Measurements from ENCODE around the gene RDH12.
"Not testable (repeated sequence)": the region's sequence is repeated elsewhere in the genome, so short reads cannot be mapped to it uniquely, and the experiment has no call there.

RDH12 gene

DNA sequence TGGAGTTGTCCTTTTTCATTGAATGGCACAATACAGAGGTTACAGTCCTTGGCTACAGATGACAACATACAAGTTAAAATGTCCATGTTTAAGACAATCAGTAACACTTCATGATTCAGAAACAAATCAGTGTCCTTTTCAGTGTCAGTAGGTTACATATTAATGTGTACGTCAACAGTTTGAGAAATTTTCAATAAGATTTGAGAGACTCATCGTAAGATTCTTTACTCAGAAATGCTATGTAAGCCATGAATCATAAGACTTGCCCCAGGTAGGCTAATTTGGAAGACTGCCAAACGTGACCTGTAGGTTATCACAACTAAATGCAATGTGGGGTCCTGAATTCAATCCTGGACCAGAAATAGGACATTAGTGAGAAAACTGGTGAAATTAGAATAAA, 3.5 kb downstream of the RDH12 start:
- no peak for DNase-seq (ENCODE audit: low spot score)

DNA sequence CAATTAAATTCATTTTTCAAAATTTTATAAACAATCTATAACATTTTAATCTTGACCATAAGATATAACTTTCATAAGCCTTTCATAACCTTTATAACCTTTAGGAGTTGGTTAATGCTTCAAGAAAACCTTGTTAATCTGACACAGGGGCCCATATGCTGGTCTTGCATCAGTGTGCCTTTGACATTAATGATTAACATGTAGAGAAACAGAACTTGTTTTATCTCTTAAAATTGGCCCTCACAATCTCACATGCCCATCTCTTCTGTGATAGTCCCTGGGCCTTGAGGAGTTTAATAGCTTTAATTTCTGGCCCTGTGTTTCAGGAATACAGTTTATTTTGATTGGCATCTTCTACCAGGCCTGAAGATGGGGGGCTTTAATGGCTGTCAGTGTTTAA, 7.7 kb downstream of the RDH12 start:
- DNase-seq (ENCODE audit: low spot score) = not testable (repeated sequence)

DNA sequence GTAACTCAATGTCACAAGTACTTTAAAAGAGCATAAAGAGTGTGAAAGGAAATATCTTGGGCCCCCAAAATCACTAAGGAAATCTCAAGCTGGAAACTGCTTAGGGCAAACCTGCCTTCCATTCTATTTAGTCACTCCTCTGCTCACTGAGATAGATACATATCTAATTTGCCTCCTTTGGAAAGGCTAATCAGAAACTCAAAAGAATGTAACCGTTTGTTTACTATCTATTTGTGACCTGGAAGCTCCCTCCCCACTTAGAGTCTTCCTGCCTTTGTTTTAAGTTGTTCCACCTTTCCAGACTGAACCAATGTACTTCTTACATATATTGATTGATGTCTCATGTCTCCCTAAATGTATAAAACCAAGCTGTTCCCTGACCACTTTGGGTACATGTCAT, 8.1 kb downstream of the RDH12 start:
- not testable (repeated sequence) for DNase-seq (ENCODE audit: low spot score)

DNA sequence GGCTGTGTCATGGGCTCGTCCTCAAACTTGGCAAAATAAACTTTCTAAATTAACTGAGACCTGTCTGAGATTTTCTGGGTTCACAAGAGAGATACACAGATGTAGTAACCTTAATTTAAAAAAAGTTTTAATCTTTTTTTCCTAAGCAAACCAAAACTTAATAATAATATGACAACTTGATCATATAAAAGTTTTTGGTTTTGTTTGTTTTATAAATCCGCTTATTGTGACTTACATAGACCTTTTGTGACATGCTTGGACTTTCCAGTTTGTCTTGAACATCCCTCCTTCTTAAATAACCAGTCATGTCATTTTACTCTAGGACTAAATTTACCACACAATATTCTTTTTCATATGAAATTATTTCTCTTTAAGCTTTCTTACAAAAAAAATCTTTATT, 8.5 kb downstream of the RDH12 start:
- DNase-seq (ENCODE audit: low spot score) = no peak

DNA sequence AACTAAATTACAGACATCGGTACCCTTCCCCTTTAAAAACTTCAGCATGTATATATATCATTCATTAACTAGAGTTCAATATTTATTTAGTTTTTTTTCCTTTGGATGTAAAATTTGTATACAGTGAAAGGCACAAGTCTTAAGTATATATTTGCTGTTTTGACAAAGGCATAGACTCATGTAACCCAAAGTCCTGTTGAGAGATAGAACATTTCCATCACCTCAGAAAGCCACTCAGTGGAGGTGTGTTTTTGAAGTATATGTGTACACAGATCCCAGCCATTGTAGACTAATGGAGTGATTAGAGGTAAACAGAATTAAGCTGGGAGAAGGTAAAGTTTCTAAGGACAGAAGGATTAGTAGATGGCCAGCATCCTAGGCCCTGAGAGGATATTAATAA, 15.4 kb downstream of the RDH12 start:
- DNase-seq (ENCODE audit: low spot score) = no peak

DNA sequence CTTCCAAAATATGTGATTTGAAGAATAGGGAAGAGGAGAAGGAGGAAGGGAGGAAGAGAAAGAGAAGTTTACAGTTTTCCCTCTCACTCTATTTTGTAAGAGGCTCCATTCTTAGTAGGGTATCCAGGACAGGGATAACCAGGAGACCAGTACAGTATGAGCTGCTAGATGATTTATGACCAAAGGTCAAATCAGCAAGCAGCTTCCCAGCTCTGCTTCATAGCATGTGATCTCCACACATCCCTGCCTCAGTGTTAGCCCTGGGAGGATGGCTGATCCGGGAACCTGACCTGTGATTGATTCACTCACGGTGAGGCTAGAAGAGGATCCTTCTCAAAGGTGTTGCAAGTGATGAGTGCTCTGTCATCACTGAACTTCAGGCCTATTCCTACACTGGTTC, 16.6 kb downstream of the RDH12 start:
- no peak for DNase-seq (ENCODE audit: low spot score)

DNA sequence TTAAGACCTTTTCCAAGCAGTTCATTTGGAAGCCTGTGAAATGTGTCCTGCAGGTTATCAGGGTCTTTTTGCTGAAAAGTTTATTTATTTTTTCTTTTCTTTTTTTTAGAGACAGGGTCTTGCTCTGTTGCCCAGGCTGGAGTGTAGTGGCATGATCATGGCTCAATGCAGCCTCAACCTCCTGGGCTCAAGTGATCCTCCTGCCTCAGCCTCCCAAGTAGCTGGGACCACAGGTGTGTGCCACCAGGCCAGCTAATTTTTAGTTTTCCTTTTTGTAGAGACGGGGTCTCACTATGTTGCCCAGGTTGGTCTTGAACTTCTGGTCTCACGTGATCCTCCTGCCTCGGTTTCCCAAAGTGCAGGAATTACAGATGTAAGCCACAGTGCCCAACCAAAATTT, 17.7 kb downstream of the RDH12 start:
- not testable (repeated sequence) for DNase-seq (ENCODE audit: low spot score)

DNA sequence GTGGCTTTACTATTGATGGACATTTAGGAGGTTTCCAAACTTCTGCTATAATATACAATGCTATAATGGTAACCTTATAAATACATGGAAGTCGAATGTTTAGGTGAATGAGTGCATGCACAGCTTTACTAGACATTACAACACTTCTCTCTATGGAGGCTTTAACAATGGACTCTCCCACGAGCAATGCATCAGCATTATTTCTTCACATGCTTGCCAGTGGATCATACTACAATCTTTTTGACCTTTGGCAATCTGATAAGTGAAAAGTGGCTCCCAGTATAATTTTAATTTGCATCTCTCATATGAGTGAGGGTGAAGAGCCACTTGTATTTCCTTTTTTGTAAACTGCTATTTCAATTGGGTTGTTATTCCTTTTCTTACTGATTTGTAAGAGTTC, 18.2 kb downstream of the RDH12 start:
- DNase-seq (ENCODE audit: low spot score) = no peak

DNA sequence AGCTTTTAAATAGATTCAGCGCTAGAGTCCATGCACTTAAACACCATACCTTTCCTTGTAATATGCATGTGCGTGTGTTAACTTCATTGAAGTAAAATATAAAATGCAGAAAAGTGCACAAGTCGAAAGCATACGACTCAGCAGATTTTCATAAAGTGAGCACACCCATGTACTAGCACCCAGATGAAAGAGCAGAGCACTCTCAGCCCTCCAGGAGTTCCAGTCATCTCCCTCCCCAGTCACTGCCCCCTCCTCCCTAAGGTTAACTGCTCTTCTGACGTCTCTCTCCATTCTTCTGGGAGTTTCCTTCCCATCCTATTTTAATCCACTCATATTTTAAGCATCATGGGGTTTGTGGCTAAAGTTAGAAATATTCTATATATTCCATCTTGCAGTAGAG, 20.2 kb downstream of the RDH12 start:
- no peak for DNase-seq (ENCODE audit: low spot score)

DNA sequence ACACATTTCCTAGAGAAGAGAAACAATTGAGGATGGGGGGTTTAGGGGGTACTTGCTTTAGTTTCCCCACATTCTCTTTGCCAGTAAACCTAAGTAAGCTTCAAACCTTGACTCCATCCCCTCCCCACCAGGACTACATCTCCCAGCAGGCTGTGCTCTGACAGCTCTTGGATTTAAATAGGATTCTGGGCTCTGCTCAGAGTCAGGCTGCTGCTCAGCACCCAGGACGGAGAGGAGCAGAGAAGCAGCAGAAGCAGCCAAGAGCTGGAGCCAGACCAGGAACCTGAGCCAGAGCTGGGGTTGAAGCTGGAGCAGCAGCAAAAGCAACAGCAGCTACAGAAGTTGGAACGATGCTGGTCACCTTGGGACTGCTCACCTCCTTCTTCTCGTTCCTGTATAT, 20.6 kb downstream of the RDH12 start:
- DNase-seq (ENCODE audit: low spot score) = no peak

DNA sequence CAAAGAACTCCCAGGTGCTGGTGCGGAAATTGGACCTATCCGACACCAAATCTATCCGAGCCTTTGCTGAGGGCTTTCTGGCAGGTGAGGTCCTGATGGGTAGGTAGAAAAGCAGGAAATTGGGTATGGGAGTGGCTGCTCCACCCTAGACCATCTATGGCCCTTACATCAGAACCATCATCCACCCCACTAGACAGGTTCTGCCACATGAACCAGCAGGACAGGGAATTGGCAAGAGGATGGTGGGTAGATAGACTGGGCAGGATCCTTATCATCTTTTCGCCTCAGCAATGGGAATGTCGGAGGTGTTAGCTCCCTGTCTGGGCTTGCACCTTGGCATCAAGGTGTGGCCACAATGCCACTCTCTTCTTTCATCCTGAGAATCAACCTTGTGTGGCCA, 23.5 kb downstream of the RDH12 start:
- no peak for DNase-seq (ENCODE audit: low spot score)

DNA sequence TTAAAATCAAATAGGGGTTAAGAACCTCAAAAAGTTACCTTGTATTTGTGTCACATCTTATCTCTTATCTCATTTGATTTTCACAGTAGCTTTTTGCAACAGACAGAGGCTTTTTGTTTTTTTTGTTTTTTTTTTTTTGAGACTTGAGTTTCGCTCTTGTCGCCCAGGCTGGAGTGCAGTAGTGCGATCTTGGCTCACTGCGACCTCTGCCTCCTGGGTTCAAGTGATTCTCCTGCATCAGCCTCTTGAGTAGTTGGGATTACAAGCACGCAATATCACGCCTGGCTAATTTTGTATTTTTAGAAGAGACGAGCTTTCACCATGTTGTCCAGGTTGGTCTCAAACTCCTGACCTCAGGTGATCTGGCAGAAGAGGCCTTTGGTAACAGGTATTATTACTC, 25.7 kb downstream of the RDH12 start:
- DNase-seq (ENCODE audit: low spot score) = no peak

DNA sequence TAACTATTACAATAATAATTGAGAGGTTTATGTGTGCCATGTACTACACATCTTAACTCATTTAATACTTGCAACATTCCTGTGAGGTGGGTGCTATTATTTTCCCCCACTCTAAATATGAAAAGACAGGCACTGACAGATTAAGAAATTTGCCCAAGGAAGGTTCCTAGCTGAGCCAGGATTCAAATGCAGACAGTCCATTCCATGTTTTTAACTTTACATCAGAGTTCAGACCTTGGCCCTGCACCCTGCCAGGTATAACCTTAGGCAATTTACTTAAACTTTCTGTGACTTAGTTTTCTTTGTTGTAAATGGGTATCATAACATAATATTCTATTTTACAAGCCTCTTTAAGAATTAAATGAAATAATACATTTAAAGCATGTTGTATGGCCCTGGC, 26.6 kb downstream of the RDH12 start:
- DNase-seq (ENCODE audit: low spot score) = no peak

DNA sequence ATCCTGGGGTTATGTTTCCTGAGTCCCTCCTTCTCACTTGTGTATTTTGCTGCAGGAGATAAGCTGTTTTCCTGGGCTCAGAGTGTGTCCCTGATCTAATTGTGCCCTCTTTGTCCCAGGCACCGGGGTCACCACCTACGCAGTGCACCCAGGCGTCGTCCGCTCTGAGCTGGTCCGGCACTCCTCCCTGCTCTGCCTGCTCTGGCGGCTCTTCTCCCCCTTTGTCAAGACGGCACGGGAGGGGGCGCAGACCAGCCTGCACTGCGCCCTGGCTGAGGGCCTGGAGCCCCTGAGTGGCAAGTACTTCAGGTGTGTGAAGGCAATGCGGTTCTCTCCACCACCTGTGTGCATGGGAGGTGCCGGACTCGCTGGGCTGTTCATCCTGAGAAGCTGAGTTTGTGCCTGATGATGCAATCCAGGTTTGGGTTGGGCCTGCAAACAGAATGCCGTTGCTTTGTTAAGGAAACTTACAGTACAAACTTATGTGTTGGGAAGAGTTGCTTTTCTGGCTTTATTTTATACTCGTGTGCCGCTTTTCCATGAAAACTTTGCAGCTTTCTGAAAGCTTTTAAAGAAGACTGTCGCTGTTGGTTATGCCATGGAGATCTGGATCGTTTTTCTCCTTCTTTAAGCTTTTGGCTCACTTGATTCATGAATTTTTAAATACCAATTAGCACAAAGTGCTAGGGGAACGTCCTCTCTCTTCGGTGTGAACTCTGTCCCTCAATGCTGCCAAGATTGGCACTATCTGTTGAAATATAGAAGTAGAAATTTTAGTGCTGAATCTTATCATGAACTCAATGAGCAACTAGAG, 27.6 kb downstream of the RDH12 start:
- DNase-seq (ENCODE audit: low spot score) = no peak

DNA sequence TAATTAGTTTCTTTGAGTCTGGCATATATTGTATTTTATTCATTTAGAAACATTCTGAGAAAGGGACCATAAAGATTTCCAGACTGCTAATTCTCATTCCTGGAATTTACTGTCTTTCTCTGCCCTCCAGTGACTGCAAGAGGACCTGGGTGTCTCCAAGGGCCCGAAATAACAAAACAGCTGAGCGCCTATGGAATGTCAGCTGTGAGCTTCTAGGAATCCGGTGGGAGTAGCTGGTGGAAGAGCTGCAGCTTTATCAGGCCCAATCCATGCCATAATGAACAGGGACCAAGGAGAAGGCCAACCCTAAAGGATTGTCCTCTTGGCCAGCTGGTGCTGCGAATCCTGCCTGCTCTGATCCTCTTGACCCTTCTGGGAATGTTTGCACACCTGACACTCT, 31.9 kb downstream of the RDH12 start:
- DNase-seq (ENCODE audit: low spot score) = no peak

DNA sequence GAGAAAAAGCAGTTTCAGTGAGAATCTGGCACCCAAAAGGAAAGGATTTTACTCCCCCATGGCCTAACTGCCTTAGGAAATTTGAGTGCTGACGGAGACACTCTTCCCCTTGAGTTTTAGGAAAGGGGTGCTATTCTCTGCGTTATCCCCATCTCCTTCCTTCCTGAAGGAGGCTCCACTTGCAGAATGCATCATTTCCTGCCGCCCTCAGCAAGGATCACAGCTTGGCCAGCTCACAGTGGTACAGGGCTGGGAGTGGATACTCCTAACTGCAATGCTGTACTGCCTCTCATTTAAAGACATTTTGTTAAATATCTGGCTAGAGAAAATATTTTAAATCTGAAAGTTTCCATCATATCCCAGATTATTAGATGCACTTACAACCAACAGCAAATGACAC, 33.0 kb downstream of the RDH12 start:
- no peak for DNase-seq (ENCODE audit: low spot score)

DNA sequence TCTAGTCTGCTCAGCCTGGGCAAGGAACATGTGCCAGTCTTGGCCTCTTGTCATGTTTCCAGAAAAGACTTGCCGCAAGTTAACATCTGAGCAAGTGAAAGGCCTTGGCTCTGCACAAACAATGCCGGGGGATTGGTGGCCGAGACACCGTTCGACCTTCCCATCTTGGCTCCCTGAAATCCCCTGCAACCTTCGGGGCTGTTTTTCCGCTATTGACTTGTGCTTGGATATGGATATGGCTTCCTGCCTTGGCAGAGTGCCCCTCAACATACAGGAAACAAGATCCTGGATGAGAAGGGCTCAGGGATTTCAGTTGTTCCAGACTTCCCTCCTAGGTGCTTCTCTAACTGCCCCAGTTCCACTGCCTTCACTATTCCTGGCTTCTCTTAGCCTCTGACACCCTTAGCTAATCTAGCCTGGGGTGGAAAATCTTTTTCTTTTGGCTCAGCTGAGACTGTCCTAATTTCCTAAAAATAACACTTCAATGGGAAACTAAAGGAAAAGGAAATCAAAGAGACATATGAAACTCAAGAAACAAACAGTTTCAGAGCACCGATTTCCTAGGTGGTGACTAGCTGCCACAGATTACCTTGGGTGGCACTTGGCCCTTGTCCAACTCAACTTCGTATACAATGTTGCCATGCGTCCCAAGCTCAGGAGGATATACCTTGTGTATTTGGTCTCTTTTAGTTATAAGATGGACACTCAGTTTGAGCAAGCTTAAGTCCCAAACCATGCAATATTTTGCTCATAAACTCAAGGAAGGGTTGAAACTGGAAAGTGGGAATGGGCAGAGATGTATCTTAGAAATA, 33.9 kb downstream of the RDH12 start:
- no peak for DNase-seq (ENCODE audit: low spot score)

DNA sequence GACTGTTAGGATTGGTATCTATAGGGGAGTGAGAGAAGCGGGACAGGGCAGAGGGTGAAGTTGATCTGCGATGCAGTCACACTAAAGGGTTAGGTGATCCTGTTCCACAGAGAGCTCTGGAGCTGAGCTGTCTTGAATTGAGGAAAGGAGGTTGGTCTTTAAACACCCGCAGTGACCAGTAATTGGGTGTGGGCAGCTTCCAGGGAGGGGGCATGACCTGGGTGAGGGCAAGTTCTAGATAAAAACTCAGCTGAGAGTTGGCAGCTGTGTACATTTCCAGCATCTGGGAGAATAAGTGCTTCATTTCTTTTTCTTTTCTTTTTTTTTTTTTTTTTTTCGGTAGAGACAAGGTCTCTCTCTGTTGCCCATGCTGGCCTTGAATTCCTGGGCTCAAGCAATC, 35.1 kb downstream of the RDH12 start:
- DNase-seq (ENCODE audit: low spot score) = no peak

DNA sequence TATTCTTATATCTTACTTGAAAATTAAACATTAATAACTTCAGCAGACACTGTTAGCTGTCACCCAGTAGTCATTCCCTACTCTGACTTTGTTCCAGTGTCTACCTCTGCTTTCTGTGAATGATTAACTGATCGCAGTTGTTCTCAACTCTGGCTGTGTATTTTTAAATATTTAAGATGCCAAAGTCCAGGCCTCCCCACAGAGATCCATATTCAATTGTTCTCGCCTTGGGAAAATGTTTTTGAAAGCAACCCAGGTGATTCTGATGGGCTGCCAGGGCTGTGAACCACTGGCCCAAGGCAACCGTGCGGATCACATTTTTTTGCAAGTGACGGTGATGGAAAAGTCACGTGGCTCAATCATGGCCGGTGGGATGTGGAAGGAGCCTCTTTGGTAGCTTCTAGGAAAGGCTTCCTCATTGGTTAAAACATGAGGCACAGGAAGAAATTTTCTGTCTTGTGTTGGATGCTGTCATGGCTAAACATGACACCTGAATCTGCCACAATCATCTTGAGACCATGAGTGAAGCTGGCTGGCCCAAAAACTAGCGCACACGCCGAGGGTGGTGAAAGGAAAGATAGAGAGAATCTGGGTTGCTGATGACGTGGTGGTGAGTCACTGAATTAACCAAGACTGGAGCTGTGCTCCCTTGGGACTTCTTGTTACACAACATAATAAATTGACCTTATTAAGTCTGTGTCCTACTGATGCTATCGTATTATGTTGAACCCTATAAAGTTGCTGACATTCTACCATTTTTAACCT, 37.2 kb downstream of the RDH12 start:
- peak; percentile 96 for DNase-seq (ENCODE audit: low spot score)

DNA sequence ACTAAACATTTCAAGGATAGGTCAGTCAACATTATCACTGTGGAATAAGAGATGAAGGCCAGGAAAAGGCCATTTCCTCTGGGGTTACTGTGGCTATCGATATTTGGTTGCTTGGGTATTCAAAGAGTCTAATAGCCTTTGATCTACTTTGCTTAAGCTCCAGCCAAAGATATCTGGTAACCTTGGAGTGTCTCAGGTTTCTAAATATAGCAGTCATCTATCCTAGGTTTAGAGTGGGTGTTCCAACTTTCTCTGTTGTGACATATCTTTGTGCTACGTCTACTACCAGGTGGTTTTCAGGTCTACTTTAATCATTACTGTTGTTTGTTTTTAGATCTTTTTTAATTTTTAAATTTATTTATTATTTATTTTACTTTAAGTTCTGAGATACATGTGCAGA, 42.4 kb downstream of the RDH12 start:
- no peak for DNase-seq (ENCODE audit: low spot score)

DNA sequence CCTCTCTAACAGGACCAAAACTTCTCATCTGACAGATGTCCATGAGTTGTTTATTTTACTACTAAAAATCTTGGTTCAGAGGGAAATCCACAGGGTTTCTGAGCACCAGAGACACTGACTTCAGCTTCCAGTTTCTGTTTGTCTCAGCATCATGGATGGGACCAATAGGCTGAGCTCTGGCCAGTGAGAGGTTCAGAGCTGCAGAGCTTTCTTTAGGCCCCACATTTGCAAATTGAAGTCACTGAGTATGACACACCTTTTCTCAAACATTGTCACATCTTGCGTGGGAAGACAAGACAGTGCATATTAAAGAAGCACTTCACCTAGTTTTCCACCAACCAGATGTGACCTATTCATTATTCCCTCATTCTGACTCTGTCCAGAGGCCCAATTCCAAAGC, 45.2 kb downstream of the RDH12 start:
- DNase-seq (ENCODE audit: low spot score) = no peak

DNA sequence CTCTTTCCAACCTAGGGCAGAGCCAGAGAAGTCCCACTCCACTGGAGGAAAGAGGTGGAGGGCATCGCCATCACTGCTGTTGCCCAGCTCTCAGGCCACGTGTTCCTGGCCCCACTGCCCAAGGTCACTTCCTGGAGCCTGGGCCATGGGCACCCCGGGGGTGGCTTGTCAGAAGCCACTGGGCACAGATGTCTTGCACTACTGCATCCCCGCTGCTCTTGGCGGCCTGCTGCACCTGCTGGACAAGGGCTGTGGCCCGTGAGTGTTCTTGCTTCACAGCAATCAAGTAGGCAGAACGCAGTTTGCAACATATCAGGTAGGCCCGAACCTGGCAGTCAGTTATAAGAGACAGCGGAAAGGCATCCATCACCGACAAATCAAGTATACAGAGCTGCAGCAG, 46.6 kb downstream of the RDH12 start:
- no peak for DNase-seq (ENCODE audit: low spot score)

All from AG08395 (cell line).